ENCODE results near the gene PARD3. TPM values are rescaled to one million over a fixed set of nuclear protein-coding genes. Genes with fewer than 3 reads are reported as not detected.

PARD3 gene
- total and polyA plus RNA-seq, 8 donors, result 25.6 to 54.5 (median 47.8) TPM

DNA sequence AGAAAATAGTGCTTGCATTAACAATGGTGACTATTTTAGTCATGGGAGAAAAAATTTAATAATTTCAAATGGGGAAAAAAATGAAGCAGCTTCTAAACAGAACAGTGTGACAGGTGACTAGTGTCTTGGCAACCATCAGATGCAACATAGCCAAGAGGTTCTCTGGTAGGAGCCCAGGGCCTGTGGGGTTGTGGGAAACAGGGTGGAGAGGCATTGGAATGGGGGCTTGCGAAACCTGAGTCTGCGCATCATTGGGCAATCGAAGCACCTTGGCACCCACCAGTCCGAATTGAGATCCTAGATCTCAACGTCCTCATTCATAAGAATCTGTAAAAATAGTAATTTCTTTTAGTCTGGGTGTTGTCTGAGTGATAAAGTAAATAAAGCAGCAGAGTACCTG lies 19.2 kb upstream of the PARD3 start:
- H3K27me3 ChIP-seq, result no peaks in the 10 kb centered on the region
- DNase-seq, result no peak
- no peaks in the 10 kb centered on the region for H3K4me1 ChIP-seq
- TF ChIP-seq CTCF (IDR thresholded peaks at IDR 0.05), result no peak
- H3K36me3 ChIP-seq, result no peaks in the 10 kb centered on the region
- ATAC-seq, result no peak
- no peaks in the 10 kb centered on the region for H3K9me3 ChIP-seq
- intact Hi-C loops (cut with DNase I), result no loop called here
- no peak overlapping the region for H3K27ac ChIP-seq
- H3K4me3 ChIP-seq, result no peak overlapping the region

DNA sequence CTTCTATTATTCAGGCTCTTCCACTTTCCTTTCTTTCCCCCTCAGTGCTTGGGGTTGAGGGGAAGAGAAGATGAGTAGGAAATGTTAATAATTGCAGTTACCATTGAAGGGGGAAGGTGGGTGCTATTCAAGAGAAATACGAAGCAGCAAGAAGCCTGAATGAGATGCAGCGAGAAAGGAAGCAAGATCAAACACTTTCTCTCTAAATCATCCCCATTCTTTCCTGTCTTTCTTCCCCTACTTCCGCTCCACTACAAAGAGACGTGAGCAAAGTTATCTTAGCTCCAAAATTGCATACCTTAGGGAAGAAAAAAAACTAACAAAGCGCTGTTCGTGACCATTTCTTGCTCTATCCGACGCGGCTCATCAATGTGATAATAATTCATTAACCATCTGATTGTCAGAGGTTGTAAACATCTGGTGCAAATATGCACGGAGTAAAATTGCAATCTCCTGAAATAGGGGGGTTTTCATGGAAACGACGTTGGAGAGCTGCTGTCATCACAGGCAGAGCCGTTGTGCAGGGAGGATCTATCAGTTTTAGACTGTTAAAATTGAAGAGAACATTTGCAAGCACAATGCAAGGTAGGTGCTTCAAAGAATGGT lies 15.2 kb upstream of the PARD3 start:
- no peak overlapping the region for H3K4me3 ChIP-seq
- intact Hi-C loops (cut with DNase I), result no loop called here
- H3K27ac ChIP-seq, result no peak overlapping the region
- no peak for TF ChIP-seq CTCF (IDR thresholded peaks at IDR 0.05)
- no peaks in the 10 kb centered on the region for H3K9me3 ChIP-seq
- DNase-seq (no peak), ATAC-seq (no peak)
- H3K27me3 ChIP-seq, result no peaks in the 10 kb centered on the region
- H3K36me3 ChIP-seq, result no peaks in the 10 kb centered on the region
- no peaks in the 10 kb centered on the region for H3K4me1 ChIP-seq

GRCh38 chr10:34826857-34827766 lies 12.0 kb upstream of the PARD3 start:
- no peaks in the 10 kb centered on the region for H3K27me3 ChIP-seq
- DNase-seq (no peak), ATAC-seq (no peak)
- no peaks in the 10 kb centered on the region for H3K36me3 ChIP-seq
- no peak for TF ChIP-seq CTCF (IDR thresholded peaks at IDR 0.05)
- H3K4me1 ChIP-seq, result no peaks in the 10 kb centered on the region
- H3K9me3 ChIP-seq, result no peaks in the 10 kb centered on the region
- H3K27ac ChIP-seq, result no peak overlapping the region
- H3K4me3 ChIP-seq, result no peak overlapping the region
- intact Hi-C loops (cut with DNase I), result no loop called here

DNA sequence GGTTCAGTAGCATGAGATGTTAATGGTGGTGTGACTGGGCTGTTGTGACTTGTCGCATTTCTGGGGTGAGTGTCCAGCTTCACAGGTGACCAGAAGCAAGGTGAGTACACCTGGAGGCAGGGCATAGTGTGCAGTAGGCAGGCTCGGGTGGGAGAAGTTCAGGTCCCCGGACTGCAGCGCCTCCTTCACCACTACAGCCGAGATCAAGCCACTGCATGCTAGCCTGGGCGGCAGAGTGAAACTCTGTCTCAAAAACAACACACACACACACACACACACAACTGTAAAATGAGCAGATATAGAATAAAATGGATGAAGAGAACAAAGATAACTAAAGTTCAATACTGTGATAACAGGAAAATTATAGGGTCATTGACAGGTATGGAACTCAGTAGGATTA lies 11.1 kb upstream of the PARD3 start:
- Histone ChIP-seq H3K36me3 (no peaks in the 10 kb centered on the region), H3K4me3 (no peak overlapping the region), H3K27me3 (no peaks in the 10 kb centered on the region), H3K4me1 (no peaks in the 10 kb centered on the region), H3K27ac (no peak overlapping the region), H3K9me3 (no peaks in the 10 kb centered on the region)
- no peak for DNase-seq
- TF ChIP-seq CTCF (IDR thresholded peaks at IDR 0.05), result no peak
- intact Hi-C loops (cut with DNase I), result no loop called here
- no peak for ATAC-seq

GRCh38 chr10:34825414-34825813 lies 10.3 kb upstream of the PARD3 start:
- intact Hi-C loops (cut with DNase I), result no loop called here
- no peak for ATAC-seq
- no peak for DNase-seq
- H3K36me3 ChIP-seq, result no peaks in the 10 kb centered on the region
- no peak overlapping the region for H3K4me3 ChIP-seq
- TF ChIP-seq CTCF (IDR thresholded peaks at IDR 0.05), result no peak
- no peaks in the 10 kb centered on the region for H3K4me1 ChIP-seq
- H3K9me3 ChIP-seq, result no peaks in the 10 kb centered on the region
- H3K27ac ChIP-seq, result no peak overlapping the region
- no peaks in the 10 kb centered on the region for H3K27me3 ChIP-seq
